ENCODE data around the gene TIAM2. TPM values are rescaled to one million over a fixed set of nuclear protein-coding genes. Genes with fewer than 3 reads are reported as not detected.

TIAM2 gene
- polyA plus RNA-seq, 4 donors: 7.8 to 34.4 (median 17.3) TPM

DNA sequence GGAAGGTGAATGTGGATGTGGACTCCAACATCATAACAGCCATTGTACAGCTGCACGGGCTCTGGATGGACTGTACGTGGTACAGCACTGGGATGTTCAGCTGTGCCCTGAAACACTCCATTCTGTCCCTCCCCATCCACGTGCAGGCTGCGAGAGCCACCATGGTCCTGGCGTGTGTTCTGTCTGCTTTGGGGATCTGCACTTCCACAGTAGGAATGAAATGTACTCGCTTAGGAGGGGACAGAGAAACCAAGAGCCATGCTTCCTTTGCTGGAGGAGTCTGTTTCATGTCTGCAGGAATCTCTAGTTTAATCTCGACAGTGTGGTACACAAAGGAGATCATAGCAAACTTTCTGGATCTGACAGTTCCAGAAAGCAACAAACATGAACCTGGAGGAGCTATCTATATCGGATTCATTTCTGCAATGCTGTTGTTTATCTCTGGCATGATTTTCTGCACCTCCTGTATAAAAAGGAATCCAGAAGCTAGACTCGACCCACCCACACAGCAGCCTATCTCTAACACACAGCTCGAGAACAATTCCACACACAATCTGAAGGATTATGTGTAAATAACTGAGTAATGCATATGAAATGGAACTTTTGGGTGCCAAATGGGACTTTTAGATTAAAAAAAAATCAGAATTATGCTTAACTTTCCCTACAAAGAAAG lies 280.8 kb downstream of the TIAM2 start:
- H3K27me3 ChIP-seq (ENCODE audit: control insufficient read depth in 3 of 3, insufficient read depth in 3 of 3, low read length in 3 of 3): no peaks in the 10 kb centered on the region
- H3K9me3 ChIP-seq (ENCODE audit: control insufficient read depth in 2 of 2, insufficient read depth in 1 of 2, low read depth in 1 of 2, low read length in 1 of 2): no peaks in the 10 kb centered on the region
- no peak for DNase-seq
- H3K4me3 ChIP-seq (ENCODE audit: low read depth in 1 of 3, low read length in 3 of 3): no peak overlapping the region
- H3K4me1 ChIP-seq (ENCODE audit: control insufficient read depth in 3 of 3, insufficient read depth in 2 of 3, low read depth in 1 of 3, low read length in 2 of 3): no peaks in the 10 kb centered on the region
- no peak for FAIRE-seq
- peaks cover 2 to 14% (median 3%) of the 10 kb centered on the region in 3 donors for H3K36me3 ChIP-seq (ENCODE audit: control insufficient read depth in 3 of 3, insufficient read depth in 2 of 3, low read depth in 1 of 3, low read length in 3 of 3)
- no peak overlapping the region for H3K27ac ChIP-seq (ENCODE audit: low read depth in 1 of 3, low read length in 2 of 3)
- WGBS, 3 donors: 75 to 93% (median 85%) methylated on average over 10 of the region's 10 CpGs

DNA sequence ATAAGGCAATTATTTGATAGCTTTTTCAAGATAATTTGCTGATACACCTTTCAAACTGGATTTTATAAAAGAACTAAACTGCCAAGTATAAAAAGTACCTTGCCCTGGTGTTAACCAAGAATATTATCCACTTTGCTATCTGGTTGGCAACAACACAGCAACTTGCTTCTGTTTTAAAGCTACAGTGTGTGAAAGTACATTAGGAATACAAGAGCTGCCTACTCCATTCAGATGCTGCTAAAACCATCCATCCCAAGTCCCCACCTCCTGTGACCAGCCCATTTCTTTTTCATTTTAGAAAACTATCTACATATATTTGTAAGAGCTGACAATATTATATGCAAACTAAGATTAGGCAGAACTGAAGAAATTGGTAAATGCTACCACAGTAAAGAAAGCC lies 281.5 kb downstream of the TIAM2 start:
- H3K4me3 ChIP-seq (ENCODE audit: low read depth in 1 of 3, low read length in 3 of 3): no peak overlapping the region
- peaks cover 2 to 16% (median 3%) of the 10 kb centered on the region in 3 donors for H3K36me3 ChIP-seq (ENCODE audit: control insufficient read depth in 3 of 3, insufficient read depth in 2 of 3, low read depth in 1 of 3, low read length in 3 of 3)
- no peaks in the 10 kb centered on the region for H3K9me3 ChIP-seq (ENCODE audit: control insufficient read depth in 2 of 2, insufficient read depth in 1 of 2, low read depth in 1 of 2, low read length in 1 of 2)
- no peaks in the 10 kb centered on the region for H3K27me3 ChIP-seq (ENCODE audit: control insufficient read depth in 3 of 3, insufficient read depth in 3 of 3, low read length in 3 of 3)
- H3K4me1 ChIP-seq (ENCODE audit: control insufficient read depth in 3 of 3, insufficient read depth in 2 of 3, low read depth in 1 of 3, low read length in 2 of 3): no peaks in the 10 kb centered on the region
- no peak overlapping the region for H3K27ac ChIP-seq (ENCODE audit: low read depth in 1 of 3, low read length in 2 of 3)
- DNase-seq (no peak), FAIRE-seq (no peak)

DNA sequence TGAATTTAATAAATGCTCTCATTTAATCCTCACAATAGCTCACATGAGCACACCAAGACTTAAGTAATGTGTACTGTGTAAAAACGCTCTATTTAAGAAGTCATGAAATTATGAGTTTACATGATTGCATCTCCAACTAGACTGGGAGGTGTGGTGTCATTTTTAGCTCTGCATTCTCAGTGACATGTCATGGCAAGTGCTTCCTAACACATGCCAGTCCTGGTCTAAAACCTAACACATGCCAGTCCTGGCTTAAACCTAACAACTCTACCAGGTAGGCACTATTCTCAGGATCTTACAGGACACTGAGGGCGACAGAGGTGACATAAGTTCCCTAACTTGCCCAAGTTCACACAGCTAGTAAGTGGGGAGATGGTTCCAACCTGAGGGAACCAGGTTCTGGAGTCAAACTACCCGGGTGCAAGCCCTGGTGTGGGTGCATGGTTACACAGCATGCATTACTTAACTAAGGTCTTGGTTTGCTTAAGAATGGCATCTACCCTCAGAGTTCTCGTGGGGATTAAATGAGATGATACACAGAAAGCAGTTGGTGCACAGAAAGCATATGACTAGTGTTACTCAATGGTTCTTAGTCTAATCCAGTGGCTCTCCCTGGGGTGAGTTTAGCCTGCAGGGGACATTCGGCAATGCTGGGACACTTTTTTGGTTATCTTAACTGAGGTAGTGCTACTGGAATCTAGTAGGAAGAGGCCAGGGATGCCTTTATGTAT lies 283.4 kb downstream of the TIAM2 start:
- Histone ChIP-seq H3K4me1 (ENCODE audit: control insufficient read depth in 3 of 3, insufficient read depth in 2 of 3, low read depth in 1 of 3, low read length in 2 of 3) (no peaks in the 10 kb centered on the region), H3K4me3 (ENCODE audit: low read depth in 1 of 3, low read length in 3 of 3) (no peak overlapping the region), H3K9me3 (ENCODE audit: control insufficient read depth in 2 of 2, insufficient read depth in 1 of 2, low read depth in 1 of 2, low read length in 1 of 2) (no peaks in the 10 kb centered on the region), H3K27me3 (ENCODE audit: control insufficient read depth in 3 of 3, insufficient read depth in 3 of 3, low read length in 3 of 3) (no peaks in the 10 kb centered on the region), H3K27ac (ENCODE audit: low read depth in 1 of 3, low read length in 2 of 3) (no peak overlapping the region), H3K36me3 (ENCODE audit: control insufficient read depth in 3 of 3, insufficient read depth in 2 of 3, low read depth in 1 of 3, low read length in 3 of 3) (peaks cover 2 to 19% (median 3%) of the 10 kb centered on the region in 3 donors)
- no peak for FAIRE-seq
- DNase-seq: no peak
- 95 to 98% (median 95%) methylated on average over 5 of the region's 5 CpGs for WGBS, 3 donors

DNA sequence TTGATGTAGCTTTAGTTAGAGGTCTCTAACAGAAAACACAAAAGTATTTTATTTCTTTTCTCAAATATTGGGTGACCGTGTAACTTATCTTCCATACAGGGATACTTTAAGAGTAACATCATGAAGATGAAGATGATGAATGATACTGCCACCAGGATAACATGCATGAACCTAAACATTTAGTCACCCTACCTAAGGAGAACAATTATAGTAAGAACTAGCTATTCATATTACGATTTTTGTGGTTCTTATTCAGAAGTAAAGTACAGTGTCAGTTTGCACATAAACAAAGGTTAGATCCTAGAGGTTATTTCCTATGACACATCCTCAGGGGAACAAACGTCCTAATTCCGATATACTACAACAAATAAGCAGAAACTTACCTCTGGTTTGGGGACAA lies 289.7 kb downstream of the TIAM2 start:
- 85 to 98% (median 90%) methylated on average over 4 of the region's 4 CpGs for WGBS, 3 donors
- FAIRE-seq: no peak

DNA sequence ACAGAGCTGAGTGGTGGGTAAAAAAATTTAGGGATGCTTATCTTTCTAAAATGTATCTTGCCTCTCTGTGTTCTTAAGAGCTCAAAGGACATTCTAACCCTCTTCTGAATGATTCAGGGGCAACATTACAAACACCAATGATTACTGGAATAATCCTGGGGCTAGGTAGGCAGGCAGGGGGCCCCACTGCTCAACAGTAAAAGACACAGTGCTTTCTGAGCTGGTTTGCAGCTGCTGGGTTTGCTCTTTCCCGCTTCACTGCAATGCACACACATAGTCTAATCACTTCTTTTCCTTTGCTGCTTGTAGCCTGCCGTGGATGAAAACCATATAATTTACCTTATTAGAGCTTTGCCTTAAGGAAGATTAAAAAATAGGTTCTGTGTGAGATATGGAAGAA lies 292.6 kb downstream of the TIAM2 start:
- 81 to 93% (median 88%) methylated on average over 2 of the region's 2 CpGs for WGBS, 3 donors
- Histone ChIP-seq H3K4me1 (ENCODE audit: control insufficient read depth in 3 of 3, insufficient read depth in 2 of 3, low read depth in 1 of 3, low read length in 2 of 3) (no peaks in the 10 kb centered on the region), H3K4me3 (ENCODE audit: low read depth in 1 of 3, low read length in 3 of 3) (no peak overlapping the region), H3K9me3 (ENCODE audit: control insufficient read depth in 2 of 2, insufficient read depth in 1 of 2, low read depth in 1 of 2, low read length in 1 of 2) (no peaks in the 10 kb centered on the region), H3K36me3 (ENCODE audit: control insufficient read depth in 3 of 3, insufficient read depth in 2 of 3, low read depth in 1 of 3, low read length in 3 of 3) (peaks cover 9 to 30% (median 10%) of the 10 kb centered on the region in 3 donors), H3K27me3 (ENCODE audit: control insufficient read depth in 3 of 3, insufficient read depth in 3 of 3, low read length in 3 of 3) (no peaks in the 10 kb centered on the region), H3K27ac (ENCODE audit: low read depth in 1 of 3, low read length in 2 of 3) (no peak overlapping the region)
- FAIRE-seq: no peak
- DNase-seq: no peak

More for the DNA sequence above, 289.7 kb downstream of the TIAM2 start:
- H3K36me3 ChIP-seq (ENCODE audit: control insufficient read depth in 3 of 3, insufficient read depth in 2 of 3, low read depth in 1 of 3, low read length in 3 of 3): peaks cover 4 to 23% (median 7%) of the 10 kb centered on the region in 3 donors
- H3K9me3 ChIP-seq (ENCODE audit: control insufficient read depth in 2 of 2, insufficient read depth in 1 of 2, low read depth in 1 of 2, low read length in 1 of 2): no peaks in the 10 kb centered on the region
- no peak for DNase-seq
- H3K27me3 ChIP-seq (ENCODE audit: control insufficient read depth in 3 of 3, insufficient read depth in 3 of 3, low read length in 3 of 3): no peaks in the 10 kb centered on the region
- H3K4me3 ChIP-seq (ENCODE audit: low read depth in 1 of 3, low read length in 3 of 3): no peak overlapping the region
- no peaks in the 10 kb centered on the region for H3K4me1 ChIP-seq (ENCODE audit: control insufficient read depth in 3 of 3, insufficient read depth in 2 of 3, low read depth in 1 of 3, low read length in 2 of 3)
- H3K27ac ChIP-seq (ENCODE audit: low read depth in 1 of 3, low read length in 2 of 3): no peak overlapping the region

DNA sequence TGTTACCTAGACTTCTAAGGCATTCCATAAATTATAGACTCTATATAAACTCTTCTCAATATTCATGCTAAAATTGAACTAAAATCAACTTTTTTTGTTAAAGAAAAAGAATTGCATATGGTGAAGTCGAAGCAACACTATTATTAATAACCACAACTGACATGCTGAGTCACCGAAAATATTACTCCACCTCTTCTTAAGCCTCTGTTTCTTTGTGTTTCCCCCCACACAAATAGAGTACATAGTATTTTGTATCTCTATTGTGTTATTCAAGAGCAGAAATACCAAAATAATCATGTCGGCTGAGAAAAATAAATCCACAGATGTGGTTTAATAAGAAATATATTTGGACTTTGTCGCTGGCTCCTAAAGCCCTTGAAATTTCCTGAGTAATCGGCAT lies 295.4 kb downstream of the TIAM2 start:
- no peak overlapping the region for H3K27ac ChIP-seq (ENCODE audit: low read depth in 1 of 3, low read length in 2 of 3)
- H3K27me3 ChIP-seq (ENCODE audit: control insufficient read depth in 3 of 3, insufficient read depth in 3 of 3, low read length in 3 of 3): no peaks in the 10 kb centered on the region
- H3K36me3 ChIP-seq (ENCODE audit: control insufficient read depth in 3 of 3, insufficient read depth in 2 of 3, low read depth in 1 of 3, low read length in 3 of 3): peaks cover 9 to 26% (median 15%) of the 10 kb centered on the region in 3 donors
- WGBS, 3 donors: 97 to 98% (median 97%) methylated on average over 5 of the region's 5 CpGs
- no peak overlapping the region for H3K4me3 ChIP-seq (ENCODE audit: low read depth in 1 of 3, low read length in 3 of 3)
- no peaks in the 10 kb centered on the region for H3K4me1 ChIP-seq (ENCODE audit: control insufficient read depth in 3 of 3, insufficient read depth in 2 of 3, low read depth in 1 of 3, low read length in 2 of 3)
- DNase-seq (no peak), FAIRE-seq (no peak)
- no peaks in the 10 kb centered on the region for H3K9me3 ChIP-seq (ENCODE audit: control insufficient read depth in 2 of 2, insufficient read depth in 1 of 2, low read depth in 1 of 2, low read length in 1 of 2)

DNA sequence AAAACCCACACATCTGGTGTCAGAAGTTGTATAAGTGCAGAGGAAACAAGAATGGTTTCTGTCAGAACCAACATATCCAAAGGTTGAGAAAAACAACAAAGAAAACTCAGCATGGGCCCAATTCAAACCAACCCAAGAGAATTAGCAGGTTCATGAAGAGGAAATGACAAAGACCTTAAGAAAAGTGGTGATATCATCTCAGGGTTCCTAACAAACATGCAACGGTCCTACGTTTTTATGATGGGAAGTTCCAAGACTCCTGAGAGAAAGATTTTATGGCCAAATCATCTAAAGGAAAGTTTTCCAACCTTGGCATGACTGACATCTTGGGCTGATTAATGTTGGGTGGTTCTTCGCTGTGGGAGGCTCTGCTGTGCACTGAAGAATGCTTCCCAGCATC lies 296.2 kb downstream of the TIAM2 start:
- no peaks in the 10 kb centered on the region for H3K9me3 ChIP-seq (ENCODE audit: control insufficient read depth in 2 of 2, insufficient read depth in 1 of 2, low read depth in 1 of 2, low read length in 1 of 2)
- H3K4me1 ChIP-seq (ENCODE audit: control insufficient read depth in 3 of 3, insufficient read depth in 2 of 3, low read depth in 1 of 3, low read length in 2 of 3): no peaks in the 10 kb centered on the region
- WGBS, 3 donors: 81 to 89% (median 86%) methylated on average over 3 of the region's 3 CpGs
- FAIRE-seq (no peak), DNase-seq (no peak)
- H3K4me3 ChIP-seq (ENCODE audit: low read depth in 1 of 3, low read length in 3 of 3): no peak overlapping the region
- H3K27ac ChIP-seq (ENCODE audit: low read depth in 1 of 3, low read length in 2 of 3): no peak overlapping the region
- peaks cover 9 to 30% (median 17%) of the 10 kb centered on the region in 3 donors for H3K36me3 ChIP-seq (ENCODE audit: control insufficient read depth in 3 of 3, insufficient read depth in 2 of 3, low read depth in 1 of 3, low read length in 3 of 3)
- H3K27me3 ChIP-seq (ENCODE audit: control insufficient read depth in 3 of 3, insufficient read depth in 3 of 3, low read length in 3 of 3): no peaks in the 10 kb centered on the region

DNA sequence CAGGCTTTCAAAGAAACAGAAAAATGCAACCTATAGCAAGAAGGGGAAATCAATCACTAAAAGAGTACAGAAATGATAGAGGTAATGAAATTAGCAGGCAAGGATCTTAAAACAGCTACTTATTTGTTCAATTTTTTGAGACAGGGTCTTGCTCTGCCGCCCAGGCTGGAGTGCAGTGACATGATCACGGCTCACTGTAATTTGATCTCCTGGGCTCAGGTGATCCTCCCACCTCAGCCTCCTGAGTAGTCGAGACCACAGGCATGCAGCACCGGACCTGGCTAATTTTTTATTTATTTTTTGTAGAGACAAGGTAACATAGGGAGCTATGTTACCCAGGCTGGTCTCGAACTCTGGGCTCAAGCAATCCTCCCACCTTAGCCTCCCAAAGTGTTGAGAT lies 297.6 kb downstream of the TIAM2 start:
- no peak overlapping the region for H3K4me3 ChIP-seq (ENCODE audit: low read depth in 1 of 3, low read length in 3 of 3)
- peaks cover 11 to 32% (median 18%) of the 10 kb centered on the region in 3 donors for H3K36me3 ChIP-seq (ENCODE audit: control insufficient read depth in 3 of 3, insufficient read depth in 2 of 3, low read depth in 1 of 3, low read length in 3 of 3)
- FAIRE-seq: no peak
- WGBS, 3 donors: 72 to 86% (median 77%) methylated on average over 5 of the region's 5 CpGs
- no peaks in the 10 kb centered on the region for H3K4me1 ChIP-seq (ENCODE audit: control insufficient read depth in 3 of 3, insufficient read depth in 2 of 3, low read depth in 1 of 3, low read length in 2 of 3)
- DNase-seq: no peak
- H3K27ac ChIP-seq (ENCODE audit: low read depth in 1 of 3, low read length in 2 of 3): no peak overlapping the region
- no peaks in the 10 kb centered on the region for H3K9me3 ChIP-seq (ENCODE audit: control insufficient read depth in 2 of 2, insufficient read depth in 1 of 2, low read depth in 1 of 2, low read length in 1 of 2)
- H3K27me3 ChIP-seq (ENCODE audit: control insufficient read depth in 3 of 3, insufficient read depth in 3 of 3, low read length in 3 of 3): no peaks in the 10 kb centered on the region
